Fibroblast of skin of abdomen (primary cell): ENCODE data around the gene KYAT1.

ENCODE experiments used
- DNase-seq: peaks from one replicate; pipeline ENCODE4 v3.0.0-alpha.2; 2013

The KYAT1 gene

GRCh38 chr9:128908372-128908771 is 26.6 kb upstream of the KYAT1 start:
- DNase-seq, result no peak

GRCh38 chr9:128906741-128907140 is 25.0 kb upstream of the KYAT1 start:
- no peak for DNase-seq

- DNase-seq, result no peak
Measured at GRCh38 chr9:128905964-128906363, 24.2 kb upstream of the KYAT1 start.

GRCh38 chr9:128903871-128904620 is 22.3 kb upstream of the KYAT1 start:
- no peak for DNase-seq

- DNase-seq, result no peak
Measured at GRCh38 chr9:128903079-128903461, 21.3 kb upstream of the KYAT1 start.

GRCh38 chr9:128902351-128903078 is 20.8 kb upstream of the KYAT1 start:
- DNase-seq, result no peak

- no peak for DNase-seq
Measured at GRCh38 chr9:128901822-128902221, 20.1 kb upstream of the KYAT1 start.

GRCh38 chr9:128901379-128901778 is 19.6 kb upstream of the KYAT1 start:
- DNase-seq, result no peak

GRCh38 chr9:128899566-128900322 is 18.0 kb upstream of the KYAT1 start:
- no peak for DNase-seq

- DNase-seq, result no peak
Measured at GRCh38 chr9:128898845-128899565, 17.3 kb upstream of the KYAT1 start.

- DNase-seq, result no peak
Measured at GRCh38 chr9:128898382-128898781, 16.6 kb upstream of the KYAT1 start.

- no peak for DNase-seq
Measured at GRCh38 chr9:128895556-128895955, 13.8 kb upstream of the KYAT1 start.

GRCh38 chr9:128894764-128895163 is 13.0 kb upstream of the KYAT1 start:
- no peak for DNase-seq

- peak; percentile 18 for DNase-seq
Measured at GRCh38 chr9:128893354-128893753, 11.6 kb upstream of the KYAT1 start.

- peak; percentile 86 for DNase-seq
Measured at GRCh38 chr9:128892221-128892921, 10.6 kb upstream of the KYAT1 start.

- DNase-seq, result no peak
Measured at GRCh38 chr9:128891321-128892220, 9.8 kb upstream of the KYAT1 start.

- DNase-seq, result no peak
Measured at GRCh38 chr9:128887914-128888350, 6.2 kb upstream of the KYAT1 start.

GRCh38 chr9:128887049-128887448 is 5.3 kb upstream of the KYAT1 start:
- DNase-seq, result no peak

- no peak for DNase-seq
Measured at GRCh38 chr9:128886211-128886891, 4.6 kb upstream of the KYAT1 start.

GRCh38 chr9:128885798-128886197 is 4.0 kb upstream of the KYAT1 start:
- no peak for DNase-seq
